Activated CD4-positive, alpha-beta T cell treated with anti-CD3 and anti-CD28 coated beads for 1 hour (primary cell): ENCODE data around the gene AKAIN1.

Source experiments
- DNase-seq: peaks from one replicate; pipeline ENCODE4 v3.0.0-alpha.2; 2020

AKAIN1 gene

DNA sequence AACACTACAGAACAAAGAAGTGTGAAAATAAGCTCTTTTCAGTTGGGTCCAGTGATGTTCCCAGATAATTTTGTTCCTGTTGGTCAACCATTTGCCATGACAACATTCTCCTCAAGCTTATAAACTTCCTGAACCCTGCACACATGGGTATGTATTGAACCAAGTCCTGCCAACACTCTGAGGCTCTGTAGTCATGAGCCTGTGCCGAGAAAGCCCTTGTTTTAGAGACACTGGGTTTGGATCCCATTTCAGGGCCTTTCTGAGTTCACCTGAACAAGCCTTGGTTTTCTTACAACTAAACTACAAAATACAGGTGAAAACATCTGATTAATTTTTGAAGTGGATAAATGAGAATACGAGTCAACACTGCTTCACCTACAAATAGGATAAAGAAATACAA is 38.5 kb downstream of the AKAIN1 start:
- no peak for DNase-seq

DNA sequence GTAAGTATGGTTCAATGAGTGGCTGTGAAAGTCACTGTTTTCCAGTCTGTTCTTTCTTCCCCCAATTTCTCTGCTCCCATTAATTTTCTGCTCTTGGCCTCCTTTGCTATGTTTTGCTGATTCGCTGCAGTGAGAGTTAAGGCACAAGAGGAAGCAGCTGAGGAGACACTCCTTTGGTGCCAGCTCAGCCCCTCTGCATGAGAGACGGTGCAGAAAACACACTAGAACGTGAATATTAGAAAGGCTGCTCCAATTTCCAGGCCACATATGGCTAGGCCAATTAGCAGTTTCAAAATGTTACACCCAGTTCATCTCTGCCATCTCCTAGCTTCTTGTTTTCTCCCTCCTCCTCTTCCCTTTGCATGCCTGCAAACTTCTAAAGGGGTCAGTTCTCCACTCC is 38.9 kb downstream of the AKAIN1 start:
- no peak for DNase-seq

DNA sequence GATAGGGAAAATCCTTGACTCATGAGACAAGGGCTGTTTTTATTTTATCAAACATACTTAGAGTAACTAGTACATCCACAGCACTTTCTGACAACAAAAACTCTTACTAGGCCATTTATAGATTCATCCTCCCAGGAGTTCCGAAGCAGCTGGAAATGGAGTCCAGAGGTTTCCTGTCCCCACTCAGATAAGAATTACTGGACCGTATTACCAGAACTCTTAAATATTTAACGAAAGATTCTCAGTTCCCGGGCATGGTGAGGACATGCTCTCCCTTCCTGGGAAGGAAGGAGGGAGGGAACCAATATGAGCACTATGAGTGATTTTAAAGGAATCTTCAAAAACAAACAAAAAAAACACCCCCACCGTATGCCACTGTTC is 41.2 kb downstream of the AKAIN1 start:
- DNase-seq: no peak

- DNase-seq: no peak
Observed at GRCh38 chr18:5155218-5155906, 41.7 kb downstream of the AKAIN1 start.

DNA sequence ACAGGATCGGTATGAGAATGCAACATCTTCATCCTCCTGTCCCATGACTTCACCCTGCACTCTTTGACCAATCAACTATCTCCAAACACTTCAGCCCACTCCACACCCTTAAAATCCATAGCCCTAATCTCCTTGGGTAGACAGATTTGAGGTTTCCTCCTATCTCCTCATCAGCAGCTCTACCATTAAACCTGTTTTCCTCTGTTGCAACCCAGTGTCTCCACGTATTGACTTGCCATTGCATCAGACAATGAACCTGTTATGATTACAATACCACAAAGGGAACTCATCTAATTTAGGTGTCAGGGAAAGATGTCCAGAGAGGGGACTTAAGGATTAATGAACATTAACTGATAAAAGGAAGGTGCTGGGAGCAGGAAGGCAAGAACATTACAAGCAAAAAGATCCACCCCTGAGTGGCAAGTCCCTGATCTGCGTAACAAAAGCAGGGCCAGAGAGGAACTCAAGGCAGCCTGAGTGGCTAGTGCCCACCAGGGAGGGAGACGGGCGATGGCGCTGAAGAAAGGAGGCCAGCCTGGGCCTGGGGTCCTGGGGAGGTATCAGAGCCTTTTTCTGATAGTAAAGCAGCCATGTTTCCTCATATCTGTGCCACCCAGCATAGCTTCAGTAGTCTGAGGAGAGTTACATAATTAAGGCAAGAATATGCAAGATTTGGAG is 44.6 kb downstream of the AKAIN1 start:
- DNase-seq: no peak

- no peak for DNase-seq
Observed at GRCh38 chr18:5150894-5151293, 46.2 kb downstream of the AKAIN1 start.

- DNase-seq: no peak
Observed at GRCh38 chr18:5146093-5146492, 51.0 kb downstream of the AKAIN1 start.

- DNase-seq: no peak
Observed at GRCh38 chr18:5145168-5145825, 51.8 kb downstream of the AKAIN1 start.

GRCh38 chr18:5144629-5145028 is 52.4 kb downstream of the AKAIN1 start:
- no peak for DNase-seq

- no peak for DNase-seq
Observed at GRCh38 chr18:5142859-5143258, 54.2 kb downstream of the AKAIN1 start.

DNA sequence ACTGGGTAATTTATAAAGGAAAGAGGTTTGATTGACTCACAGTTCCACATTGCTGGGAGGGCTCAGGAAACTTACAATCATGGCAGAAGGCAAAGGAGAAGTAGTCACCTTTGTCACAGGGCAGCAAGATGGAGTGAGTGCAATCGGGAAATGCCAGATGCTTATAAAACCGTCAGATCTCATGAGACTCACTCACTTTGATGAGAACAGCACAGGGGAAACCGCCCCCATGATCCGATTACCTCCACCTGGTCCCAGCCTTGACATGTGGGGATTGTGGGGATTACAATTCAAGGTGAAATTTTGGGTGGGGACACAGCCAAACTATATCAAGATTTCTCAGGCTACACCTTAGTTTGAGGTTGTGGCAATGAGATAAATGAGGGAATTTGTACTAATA is 54.9 kb downstream of the AKAIN1 start:
- no peak for DNase-seq

- DNase-seq: no peak
Observed at GRCh38 chr18:5137261-5137660, 59.8 kb downstream of the AKAIN1 start.

DNA sequence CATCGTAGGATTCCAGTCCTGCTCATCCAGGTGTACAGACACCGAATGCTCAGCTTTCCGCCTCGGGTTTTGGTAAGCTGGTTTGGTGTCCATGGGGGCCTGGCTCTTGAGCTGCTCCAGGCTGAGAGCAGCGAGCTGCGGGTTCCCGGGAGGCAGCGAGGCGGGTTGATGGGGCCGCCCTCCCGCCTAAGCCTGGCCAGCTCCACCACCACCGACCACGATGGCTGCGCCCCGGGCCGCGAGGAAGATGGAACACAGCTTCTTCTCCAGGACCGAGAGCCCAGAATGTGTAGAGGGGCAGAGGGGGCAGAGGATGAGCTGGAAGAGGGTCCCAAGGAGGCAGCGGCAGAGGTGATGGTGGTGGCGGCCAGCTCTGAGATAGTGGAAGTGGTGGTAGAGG is 64.1 kb downstream of the AKAIN1 start:
- no peak for DNase-seq

GRCh38 chr18:5122272-5122671 is 74.8 kb downstream of the AKAIN1 start:
- DNase-seq: no peak

- no peak for DNase-seq
Observed at GRCh38 chr18:5110266-5110665, 86.8 kb downstream of the AKAIN1 start.

DNA sequence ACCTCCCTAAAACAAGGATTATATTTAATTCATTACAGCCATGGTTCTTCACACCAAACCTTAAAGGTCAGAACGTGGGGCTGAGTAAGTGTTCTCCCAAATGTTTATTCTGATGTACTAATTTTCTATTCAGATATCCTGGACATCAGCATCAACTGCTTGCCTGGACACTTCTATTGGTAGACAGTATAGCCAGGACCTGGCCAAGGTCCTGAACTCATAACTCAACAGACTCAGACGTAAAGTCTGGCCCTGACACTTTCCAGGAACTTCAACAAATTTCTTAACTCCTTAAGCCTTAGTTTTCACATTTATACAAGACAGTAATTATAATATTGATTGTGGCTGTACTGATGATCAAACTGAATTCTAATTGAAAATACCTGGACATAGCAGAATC is 89.1 kb downstream of the AKAIN1 start:
- no peak for DNase-seq

GRCh38 chr18:5106730-5107129 is 90.3 kb downstream of the AKAIN1 start:
- DNase-seq: no peak

DNA sequence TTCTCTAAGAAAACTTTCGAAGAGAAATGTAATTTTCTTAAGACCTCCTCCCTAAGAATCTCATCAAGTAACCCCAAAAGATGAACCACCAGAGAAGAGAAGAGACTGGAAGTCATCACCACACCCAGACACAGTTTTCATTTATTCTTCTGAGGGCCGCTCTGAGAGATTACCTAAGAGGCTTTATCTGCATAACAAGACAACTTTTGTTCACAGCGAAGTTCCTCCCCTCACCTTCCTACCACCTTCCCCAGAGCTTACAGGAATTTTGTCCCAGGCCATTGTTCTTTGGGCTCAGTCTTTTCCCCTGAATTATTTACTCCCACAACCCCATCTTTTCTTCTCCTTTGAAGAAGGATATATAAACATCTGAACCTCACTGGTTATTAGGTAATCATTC is 92.8 kb downstream of the AKAIN1 start:
- no peak for DNase-seq

DNA sequence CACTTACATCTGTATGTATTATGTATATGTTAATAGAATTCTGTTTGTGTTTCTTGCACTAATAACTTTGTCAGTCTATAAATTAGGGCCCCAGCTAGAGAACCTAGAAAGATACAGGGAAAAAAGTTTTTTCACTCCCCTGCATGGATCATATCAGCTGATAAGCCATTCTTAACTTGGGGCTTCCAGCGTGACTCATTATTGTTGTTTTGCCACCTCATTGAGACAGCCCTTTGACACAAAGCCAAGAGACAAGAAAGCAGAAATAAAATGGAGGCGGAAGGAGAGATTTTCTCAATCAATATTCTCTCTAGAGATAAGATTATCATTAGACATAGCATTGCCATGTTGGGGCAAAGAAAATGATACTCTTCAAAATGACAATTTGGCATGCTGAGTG is 93.4 kb downstream of the AKAIN1 start:
- no peak for DNase-seq

DNA sequence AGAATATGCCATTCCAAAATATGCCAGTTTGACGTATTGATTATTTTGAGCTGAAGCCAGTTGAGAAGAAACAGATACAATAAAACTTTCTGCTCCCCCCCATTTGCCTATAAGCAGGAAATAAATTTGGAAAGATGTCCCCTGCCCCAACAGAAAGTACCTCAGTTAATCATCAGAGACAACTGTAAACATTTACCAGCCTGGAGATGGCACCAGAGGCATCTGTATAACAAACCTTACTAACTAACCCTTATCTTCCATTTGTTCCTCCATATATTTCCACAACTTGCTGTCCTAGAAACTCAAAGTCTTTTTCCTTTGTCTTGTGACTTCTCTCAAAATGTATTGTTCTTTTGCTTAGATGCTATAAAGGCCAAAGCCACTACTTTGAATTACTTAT is 93.8 kb downstream of the AKAIN1 start:
- no peak for DNase-seq

- no peak for DNase-seq
Observed at GRCh38 chr18:5097116-5097703, 99.8 kb downstream of the AKAIN1 start.

GRCh38 chr18:5095239-5095638 is 101.8 kb downstream of the AKAIN1 start:
- no peak for DNase-seq

GRCh38 chr18:5093902-5094301 is 103.2 kb downstream of the AKAIN1 start:
- no peak for DNase-seq
